Mesendoderm (in vitro differentiated cells): ENCODE measurements around the gene UGT1A5. TPM values are rescaled to one million over a fixed set of nuclear protein-coding genes. Genes with fewer than 3 reads are reported as not detected.

Source experiments
- DNase-seq: peaks from one replicate; pipeline ENCODE4 v3.0.0; 2013
- H2AK5ac ChIP-seq: 2 replicates; pipeline ENCODE4 v1.6.1; 2013; ENCODE audit warnings: low read length, inconsistent platforms
- H2BK120ac ChIP-seq: 2 replicates; pipeline ENCODE4 v1.6.1; 2013; ENCODE audit warnings: low read depth, mild to moderate bottlenecking, low read length, moderate library complexity, mixed read lengths
- H2BK15ac ChIP-seq: replicated peaks from 2 replicates; pipeline ENCODE4 v1.6.1; 2013; ENCODE audit warnings: low read depth, mild to moderate bottlenecking, moderate library complexity
- H2BK5ac ChIP-seq: 2 replicates; pipeline ENCODE4 v1.6.1; 2013; ENCODE audit warnings: low read length, inconsistent platforms
- H3K18ac ChIP-seq: 2 replicates; pipeline ENCODE4 v1.6.1; 2013; ENCODE audit warnings: mild to moderate bottlenecking, low read length, mixed read lengths
- H3K23ac ChIP-seq: one replicate; pipeline ENCODE4 v1.6.1; 2013; ENCODE audit warnings: low read length
- H3K27ac ChIP-seq: 2 replicates; pipeline ENCODE4 v1.5.1; 2013; ENCODE audit warnings: low read depth, mild to moderate bottlenecking, inconsistent platforms, low read length, moderate library complexity
- H3K27me3 ChIP-seq: 2 replicates; pipeline ENCODE4 v1.6.1; 2013; ENCODE audit warnings: low read length, control low read depth, mild to moderate bottlenecking, inconsistent platforms; ENCODE audit not compliant: insufficient read depth, poor library complexity
- H3K36me3 ChIP-seq: 2 replicates; pipeline ENCODE4 v1.6.1; 2013; ENCODE audit warnings: low read length, inconsistent platforms; ENCODE audit not compliant: control insufficient read depth, insufficient read depth
- H3K4ac ChIP-seq: one replicate; pipeline ENCODE4 v1.6.1; 2013; ENCODE audit warnings: low read depth, mild to moderate bottlenecking, low read length, moderate library complexity
- H3K4me1 ChIP-seq: 2 replicates; pipeline ENCODE4 v1.6.1; 2013; ENCODE audit warnings: low read depth, low read length, inconsistent platforms; ENCODE audit not compliant: control insufficient read depth
- H3K4me2 ChIP-seq: 2 replicates; pipeline ENCODE4 v1.6.1; 2013; ENCODE audit warnings: low read length
- H3K4me3 ChIP-seq: 2 replicates; pipeline ENCODE4 v1.5.1; 2013; ENCODE audit warnings: mild to moderate bottlenecking, low read length
- H3K56ac ChIP-seq: one replicate; pipeline ENCODE4 v1.6.1; 2013; ENCODE audit warnings: low read length
- H3K79me1 ChIP-seq: 2 replicates; pipeline ENCODE4 v1.6.1; 2013; ENCODE audit warnings: low read length, inconsistent platforms
- H3K79me2 ChIP-seq: 2 replicates; pipeline ENCODE4 v1.6.1; 2013; ENCODE audit warnings: mild to moderate bottlenecking, low read length; ENCODE audit not compliant: control insufficient read depth, insufficient read depth
- H3K9ac ChIP-seq: 2 replicates; pipeline ENCODE4 v1.6.1; 2013; ENCODE audit warnings: low read length, inconsistent platforms
- H4K5ac ChIP-seq: one replicate; pipeline ENCODE4 v1.6.1; 2013; ENCODE audit warnings: low read length
- H4K8ac ChIP-seq: one replicate; pipeline ENCODE4 v1.6.1; 2013; ENCODE audit warnings: low read depth, mild to moderate bottlenecking, control low read depth, low read length, moderate library complexity
- WGBS: extraction: QIAGEN DNeasy Blood & Tissue Kit; methylation state at CpG from one replicate; pipeline ENCODE4 v1.1.7; 2013; ENCODE audit warnings: low lambda C conversion rate, missing lambda C conversion rate; ENCODE audit not compliant: insufficient coverage; ENCODE audit errors: extremely low coverage; 5-methylcytosine and 5-hydroxymethylcytosine counted together
- polyA plus RNA-seq, 2 experiments: library from polyadenylated mRNA; stranded (reverse); fragments of 200-250 nt; gene quantifications; one replicate each; pipeline ENCODE4 v1.2.3, GENCODE V29; 2013

UGT1A5 gene
- not detected for polyA plus RNA-seq (2013, experiment 1 of 2)
- not detected for polyA plus RNA-seq (2013, experiment 2 of 2)

- no CpG with 5 or more reads among the region's 14 CpGs for WGBS
- no peaks in the 10 kb centered on the region for H3K27me3 ChIP-seq
- H2AK5ac ChIP-seq, result no peak within 1 kb of the TSS
- H3K4me2 ChIP-seq, result no peak within 1 kb of the TSS
- no peak within 1 kb of the TSS for H2BK5ac ChIP-seq
- no peak for DNase-seq
- no peaks in the 10 kb centered on the region for H3K79me1 ChIP-seq
- no peak within 1 kb of the TSS for H3K23ac ChIP-seq
- H3K18ac ChIP-seq, result no peak within 1 kb of the TSS
- no peaks in the 10 kb centered on the region for H3K4me1 ChIP-seq
- H3K4me3 ChIP-seq, result no peak within 1 kb of the TSS
- H4K5ac ChIP-seq, result no peak within 1 kb of the TSS
- no peak within 1 kb of the TSS for H4K8ac ChIP-seq
- H3K36me3 ChIP-seq, result no peaks in the 10 kb centered on the region
- no peak within 1 kb of the TSS for H2BK15ac ChIP-seq
- no peak within 1 kb of the TSS for H3K9ac ChIP-seq
- H3K4ac ChIP-seq, result no peak within 1 kb of the TSS
- H3K79me2 ChIP-seq, result no peaks in the 10 kb centered on the region
- H3K27ac ChIP-seq, result no peak within 1 kb of the TSS
- H2BK120ac ChIP-seq, result no peak within 1 kb of the TSS
- H3K56ac ChIP-seq, result no peak within 1 kb of the TSS
Measured at GRCh38 chr2:233712611-233713261, at the start of gene UGT1A5. Gene UGT1A5, plus strand, starts transcription at chr2:233712907. Its CDS starts 85 bp downstream, at chr2:233712992.

- Histone ChIP-seq H3K36me3 (no peaks in the 10 kb centered on the region), H3K79me2 (no peaks in the 10 kb centered on the region), H3K4me2 (no peak overlapping the region), H3K18ac (no peak overlapping the region), H2BK5ac (no peak overlapping the region), H2AK5ac (no peak overlapping the region), H3K4me1 (no peaks in the 10 kb centered on the region), H4K8ac (no peak overlapping the region), H3K27ac (no peak overlapping the region), H3K27me3 (no peaks in the 10 kb centered on the region), H3K4ac (no peak overlapping the region), H2BK15ac (no peak overlapping the region), H3K79me1 (no peaks in the 10 kb centered on the region), H2BK120ac (no peak overlapping the region), H3K23ac (no peak overlapping the region), H3K56ac (no peak overlapping the region), H3K9ac (no peak overlapping the region), H3K4me3 (no peak overlapping the region), H4K5ac (no peak overlapping the region)
- DNase-seq, result no peak
- no CpG with 5 or more reads among the region's 1 CpG for WGBS
Measured at GRCh38 chr2:233663911-233664310, 48.8 kb upstream of the UGT1A5 start.

- Histone ChIP-seq H3K4me2 (no peak overlapping the region), H3K36me3 (no peaks in the 10 kb centered on the region), H4K5ac (no peak overlapping the region), H2AK5ac (no peak overlapping the region), H2BK5ac (no peak overlapping the region), H2BK120ac (no peak overlapping the region), H3K27me3 (no peaks in the 10 kb centered on the region), H3K4me3 (no peak overlapping the region), H3K56ac (no peak overlapping the region), H2BK15ac (no peak overlapping the region), H3K79me2 (no peaks in the 10 kb centered on the region), H3K79me1 (no peaks in the 10 kb centered on the region), H3K23ac (no peak overlapping the region), H4K8ac (no peak overlapping the region), H3K18ac (no peak overlapping the region), H3K4me1 (no peaks in the 10 kb centered on the region), H3K9ac (no peak overlapping the region), H3K27ac (no peak overlapping the region), H3K4ac (no peak overlapping the region)
- WGBS, result no CpG with 5 or more reads among the region's 4 CpGs
- DNase-seq, result no peak
Measured at GRCh38 chr2:233668605-233669260, 44.0 kb upstream of the UGT1A5 start.

- no CpG with 5 or more reads among the region's 5 CpGs for WGBS
- no peaks in the 10 kb centered on the region for H3K79me2 ChIP-seq
- H3K27me3 ChIP-seq, result no peaks in the 10 kb centered on the region
- no peak within 1 kb of the TSS for H3K18ac ChIP-seq
- H3K79me1 ChIP-seq, result no peaks in the 10 kb centered on the region
- no peak within 1 kb of the TSS for H2AK5ac ChIP-seq
- no peak for DNase-seq
- no peak within 1 kb of the TSS for H4K5ac ChIP-seq
- H3K23ac ChIP-seq, result no peak within 1 kb of the TSS
- no peak within 1 kb of the TSS for H4K8ac ChIP-seq
- H3K4me2 ChIP-seq, result no peak within 1 kb of the TSS
- H3K9ac ChIP-seq, result no peak within 1 kb of the TSS
- no peaks in the 10 kb centered on the region for H3K4me1 ChIP-seq
- no peak within 1 kb of the TSS for H3K27ac ChIP-seq
- no peaks in the 10 kb centered on the region for H3K36me3 ChIP-seq
- no peak within 1 kb of the TSS for H2BK120ac ChIP-seq
- no peak within 1 kb of the TSS for H3K56ac ChIP-seq
- no peak within 1 kb of the TSS for H2BK15ac ChIP-seq
- no peak within 1 kb of the TSS for H3K4ac ChIP-seq
- H2BK5ac ChIP-seq, result no peak within 1 kb of the TSS
- no peak within 1 kb of the TSS for H3K4me3 ChIP-seq
Measured at GRCh38 chr2:233671290-233672161, 41.2 kb upstream of the UGT1A5 start, which contains the start of gene UGT1A9. Gene UGT1A9, plus strand, starts transcription at chr2:233671898. Its CDS starts 37 bp downstream, at chr2:233671935.

- H3K18ac ChIP-seq, result no peak overlapping the region
- no peak overlapping the region for H3K4me3 ChIP-seq
- H2BK5ac ChIP-seq, result no peak overlapping the region
- H3K23ac ChIP-seq, result no peak overlapping the region
- H4K5ac ChIP-seq, result no peak overlapping the region
- no CpG with 5 or more reads among the region's 3 CpGs for WGBS
- no peak overlapping the region for H3K56ac ChIP-seq
- no peak overlapping the region for H2BK15ac ChIP-seq
- H2BK120ac ChIP-seq, result no peak overlapping the region
- H3K9ac ChIP-seq, result no peak overlapping the region
- H3K4me1 ChIP-seq, result no peaks in the 10 kb centered on the region
- H3K36me3 ChIP-seq, result no peaks in the 10 kb centered on the region
- H3K79me1 ChIP-seq, result no peaks in the 10 kb centered on the region
- no peaks in the 10 kb centered on the region for H3K27me3 ChIP-seq
- no peak overlapping the region for H3K27ac ChIP-seq
- H3K79me2 ChIP-seq, result no peaks in the 10 kb centered on the region
- no peak overlapping the region for H3K4ac ChIP-seq
- H2AK5ac ChIP-seq, result no peak overlapping the region
- no peak overlapping the region for H3K4me2 ChIP-seq
- no peak for DNase-seq
- no peak overlapping the region for H4K8ac ChIP-seq
Measured at GRCh38 chr2:233672886-233673285, 39.8 kb upstream of the UGT1A5 start.
